Tibial artery (tissue), 4 donors: ENCODE data around the gene ANGPT4.
A peak's percentile ranks its signal among the peaks of the same experiment; 100 is the strongest.

ENCODE experiments used
- DNase-seq, 2 donors: peaks; one replicate each; pipeline ENCODE4 v3.0.0-alpha.2; 2019
- H3K27ac ChIP-seq, 2 donors: fragments of 200-600 bp; sonication (generic) in 1 of 2; 1 replicate in 1 of 2; 2 replicates in 1 of 2; pipeline ENCODE4 v1.5.1; 2018 to 2019; ENCODE audit warnings: mild to moderate bottlenecking in 1 of 2
- H3K27me3 ChIP-seq, 2 donors: fragments of 200-600 bp; sonication (generic) in 1 of 2; one replicate each; pipeline versions ENCODE4 v1.5.1 to v1.6.0; 2016 to 2019
- H3K36me3 ChIP-seq, 3 donors: fragments of 200-600 bp; sonication (generic) in 2 of 3; one replicate each; pipeline ENCODE4 v1.5.1; 2016 to 2019; ENCODE audit warnings: mild to moderate bottlenecking in 2 of 3
- H3K4me1 ChIP-seq, 4 donors: fragments of 200-600 bp; sonication (generic) in 2 of 4; 1 replicate in 3 of 4; 2 replicates in 1 of 4; pipeline ENCODE4 v1.5.1; 2016 to 2019
- H3K4me3 ChIP-seq, 2 donors: fragments of 200-600 bp; sonication (generic) in 1 of 2; 1 replicate in 1 of 2; 2 replicates in 1 of 2; pipeline ENCODE4 v1.5.1; 2018 to 2019; ENCODE audit warnings: mild to moderate bottlenecking in 2 of 2
- H3K9me3 ChIP-seq, 3 donors: fragments of 200-600 bp; sonication (generic) in 1 of 3; one replicate each; pipeline ENCODE4 v1.5.1; 2016 to 2019
- intact Hi-C: fragments of 100-400 bp; cut with DNase I; formaldehyde crosslinking; loops from one replicate; pipeline ENCODE4 v1.15.0; 2023; ENCODE audit warnings: low total_unique reads
- TF ChIP-seq, protein P1 (sequence below), 2 experiments: fragments of 200-600 bp in 1 of 2; fragments of 450-650 bp in 1 of 2; IDR thresholded peaks; one replicate each; pipeline ENCODE4 v1.5.1; 2017 to 2019; ENCODE audit warnings: antibody characterized with exemption in 2 of 2, mild to moderate bottlenecking in 1 of 2, moderate library complexity in 1 of 2

Gene ANGPT4

DNA sequence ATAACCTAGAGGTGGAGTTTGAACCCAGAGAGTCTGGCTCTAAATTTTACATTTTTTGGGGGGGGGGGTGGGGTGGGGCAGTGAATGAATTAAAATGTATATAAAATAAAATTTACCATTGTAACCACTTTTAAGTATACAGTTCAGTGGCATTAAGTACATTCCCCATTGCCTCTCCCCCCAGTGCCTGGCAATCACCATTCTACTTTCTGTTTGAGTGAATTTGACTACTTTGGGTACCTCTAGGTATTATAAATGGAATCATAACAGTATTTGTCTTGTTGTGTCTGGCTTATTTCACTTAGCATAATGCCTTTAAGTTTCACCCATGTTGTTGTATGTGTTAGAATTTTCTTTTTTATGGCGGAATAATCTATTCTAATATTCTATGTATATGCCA is 79.9 kb downstream of the ANGPT4 start:
- no peaks in the 10 kb centered on the region for H3K36me3 ChIP-seq
- H3K4me1 ChIP-seq = peaks cover 0 to 29% (median 18%) of the 10 kb centered on the region in 4 donors
- no peak for DNase-seq
- intact Hi-C loops = loop anchor here (10.0 kb wide), 1 partner anchor 181 kb away; the partner anchor contains the start of gene SRXN1
- H3K9me3 ChIP-seq = no peaks in the 10 kb centered on the region
- H3K27me3 ChIP-seq = peaks cover 0 to 8% of the 10 kb centered on the region in 2 donors
- TF ChIP-seq, protein P1, sequence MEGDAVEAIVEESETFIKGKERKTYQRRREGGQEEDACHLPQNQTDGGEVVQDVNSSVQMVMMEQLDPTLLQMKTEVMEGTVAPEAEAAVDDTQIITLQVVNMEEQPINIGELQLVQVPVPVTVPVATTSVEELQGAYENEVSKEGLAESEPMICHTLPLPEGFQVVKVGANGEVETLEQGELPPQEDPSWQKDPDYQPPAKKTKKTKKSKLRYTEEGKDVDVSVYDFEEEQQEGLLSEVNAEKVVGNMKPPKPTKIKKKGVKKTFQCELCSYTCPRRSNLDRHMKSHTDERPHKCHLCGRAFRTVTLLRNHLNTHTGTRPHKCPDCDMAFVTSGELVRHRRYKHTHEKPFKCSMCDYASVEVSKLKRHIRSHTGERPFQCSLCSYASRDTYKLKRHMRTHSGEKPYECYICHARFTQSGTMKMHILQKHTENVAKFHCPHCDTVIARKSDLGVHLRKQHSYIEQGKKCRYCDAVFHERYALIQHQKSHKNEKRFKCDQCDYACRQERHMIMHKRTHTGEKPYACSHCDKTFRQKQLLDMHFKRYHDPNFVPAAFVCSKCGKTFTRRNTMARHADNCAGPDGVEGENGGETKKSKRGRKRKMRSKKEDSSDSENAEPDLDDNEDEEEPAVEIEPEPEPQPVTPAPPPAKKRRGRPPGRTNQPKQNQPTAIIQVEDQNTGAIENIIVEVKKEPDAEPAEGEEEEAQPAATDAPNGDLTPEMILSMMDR (IDR thresholded peaks at IDR 0.05) = no peak
- no peak overlapping the region for H3K4me3 ChIP-seq
- no peak overlapping the region for H3K27ac ChIP-seq

- H3K9me3 ChIP-seq = no peaks in the 10 kb centered on the region
- intact Hi-C loops = loop anchor here (10.0 kb wide), 1 partner anchor 181 kb away; the partner anchor contains the start of gene SRXN1
These were observed 80.5 kb downstream of the ANGPT4 start for GRCh38 chr20:835608-836045.

GRCh38 chr20:834151-834746 is 81.9 kb downstream of the ANGPT4 start:
- DNase-seq = no peak

More at GRCh38 chr20:835608-836045, 80.5 kb downstream of the ANGPT4 start:
- H3K27ac ChIP-seq = no peak overlapping the region
- peaks cover 0 to 23% (median 14%) of the 10 kb centered on the region in 4 donors for H3K4me1 ChIP-seq
- peaks cover 0 to 2% of the 10 kb centered on the region in 2 donors for H3K27me3 ChIP-seq
- no peak overlapping the region for H3K4me3 ChIP-seq
- no peaks in the 10 kb centered on the region for H3K36me3 ChIP-seq
- no peak for DNase-seq
- TF ChIP-seq, protein P1 (IDR thresholded peaks at IDR 0.05) = no peak

DNA sequence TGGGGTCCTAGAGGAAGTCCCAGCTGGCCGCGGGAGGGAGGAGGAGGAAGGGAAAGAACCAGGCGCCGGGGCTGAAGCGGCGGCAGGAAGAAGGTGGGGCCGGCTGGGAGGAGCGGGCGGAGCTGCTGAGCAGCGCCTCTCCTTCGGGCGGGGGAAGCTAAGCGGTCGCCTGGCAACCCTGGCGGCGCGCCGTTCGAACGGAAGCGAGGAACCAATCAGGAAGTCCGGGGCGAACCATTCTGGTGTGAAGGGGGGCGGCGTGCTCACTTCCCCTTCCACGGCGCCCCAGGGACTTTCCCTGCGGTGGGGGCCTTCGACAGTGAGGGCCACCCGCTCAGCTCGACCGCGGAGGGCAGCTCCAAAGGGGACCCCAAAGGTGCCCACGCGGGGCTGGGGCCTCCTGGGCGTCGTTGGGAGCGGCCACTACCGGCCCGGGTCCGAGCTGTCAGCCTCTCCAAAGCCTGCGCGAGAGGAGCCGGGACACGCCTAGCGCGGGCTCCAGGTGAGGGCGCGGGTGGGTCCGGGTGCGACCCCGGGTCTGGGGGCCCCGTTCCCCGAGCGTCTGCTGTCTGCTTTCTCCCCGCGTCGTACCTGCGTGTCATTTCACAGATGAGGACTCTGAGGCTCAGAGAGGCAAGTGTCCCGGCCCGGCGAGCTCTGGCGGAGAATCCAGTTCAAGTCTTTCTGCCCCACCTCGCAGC is 82.5 kb downstream of the ANGPT4 start, which contains the start of gene FAM110A:
TSS of gene FAM110A (plus strand) at position 266 of the 701 bp plus-strand sequence. CDS start 11,090 bp downstream, outside the sequence.
- H3K4me1 ChIP-seq = peaks cover 0 to 22% (median 14%) of the 10 kb centered on the region in 4 donors

More at GRCh38 chr20:834151-834746, 81.9 kb downstream of the ANGPT4 start:
- peaks cover 0 to 22% (median 14%) of the 10 kb centered on the region in 4 donors for H3K4me1 ChIP-seq
- H3K9me3 ChIP-seq = no peaks in the 10 kb centered on the region
- peak overlapping the region; percentile 69 to 80 for H3K4me3 ChIP-seq
- peak overlapping the region; percentile 67 to 73 for H3K27ac ChIP-seq
- H3K36me3 ChIP-seq = no peaks in the 10 kb centered on the region
- H3K27me3 ChIP-seq = no peaks in the 10 kb centered on the region
- TF ChIP-seq, protein P1 (IDR thresholded peaks at IDR 0.05) = no peak
- intact Hi-C loops = loop anchor here (10.0 kb wide), 1 partner anchor 179 kb away; the partner anchor contains the start of gene SRXN1

GRCh38 chr20:833121-833449 is 83.0 kb downstream of the ANGPT4 start:
- intact Hi-C loops = loop anchor here (10.0 kb wide), 1 partner anchor 178 kb away; the partner anchor contains the start of gene SRXN1

More for the DNA sequence above, 82.5 kb downstream of the ANGPT4 start, which contains the start of gene FAM110A:
- H3K9me3 ChIP-seq = no peaks in the 10 kb centered on the region
- peak within 1 kb of the TSS; percentile 67 to 73 for H3K27ac ChIP-seq
- H3K36me3 ChIP-seq = no peaks in the 10 kb centered on the region
- DNase-seq = peak; percentile 96 to 97
- no peaks in the 10 kb centered on the region for H3K27me3 ChIP-seq
- H3K4me3 ChIP-seq = peak within 1 kb of the TSS; percentile 69 to 80
- intact Hi-C loops = loop anchor here (10.0 kb wide), 1 partner anchor 179 kb away; the partner anchor contains the start of gene SRXN1
- TF ChIP-seq, protein P1 (IDR thresholded peaks at IDR 0.05) = no peak

More at GRCh38 chr20:833121-833449, 83.0 kb downstream of the ANGPT4 start:
- Histone ChIP-seq H3K36me3 (no peaks in the 10 kb centered on the region), H3K4me3 (peak overlapping the region; percentile 69 to 80), H3K27ac (peak overlapping the region; percentile 67 to 73), H3K9me3 (no peaks in the 10 kb centered on the region), H3K4me1 (peaks cover 0 to 22% (median 14%) of the 10 kb centered on the region in 4 donors), H3K27me3 (no peaks in the 10 kb centered on the region)
- TF ChIP-seq, protein P1 (IDR thresholded peaks at IDR 0.05) = no peak
- no peak for DNase-seq
